Thyroid gland (tissue), 4 donors: ENCODE data around the gene CCL13.

ENCODE experiments used
- CTCF ChIP-seq, 6 experiments: fragments of 200-600 bp in 3 of 6; fragments of 450-650 bp in 3 of 6; sonication (generic) in 3 of 6; IDR thresholded peaks; one replicate each; pipeline ENCODE4 v1.5.1; 2016 to 2019; ENCODE audit warnings: antibody characterized with exemption in 6 of 6, mild to moderate bottlenecking in 2 of 6, inconsistent platforms in 1 of 6, moderate library complexity in 1 of 6
- POLR2A ChIP-seq, 2 donors: fragments of 450-650 bp; IDR thresholded peaks; one replicate each; pipeline ENCODE4 v1.6.1; 2017; ENCODE audit warnings: antibody characterized with exemption in 2 of 2, mild to moderate bottlenecking in 2 of 2, moderate library complexity in 1 of 2

GRCh38 chr17:34352191-34352590 is 4.1 kb upstream of the CCL13 start:
- TF ChIP-seq CTCF (IDR thresholded peaks at IDR 0.05) = no peak
- TF ChIP-seq POLR2A (IDR thresholded peaks at IDR 0.05) = no peak
